ENCODE data around the gene RNFT2.
"Not testable (repeated sequence)": the region's sequence is repeated elsewhere in the genome, so short reads cannot be mapped to it uniquely, and the experiment has no call there.

RNFT2 gene

GRCh38 chr12:116735951-116736599 lies 2.0 kb upstream of the RNFT2 start:
- no peak for DNase-seq (ENCODE audit: low read depth)
- H3K4me3 ChIP-seq (ENCODE audit: low read depth, low read length), result peak overlapping the region; percentile 71

- H3K4me3 ChIP-seq (ENCODE audit: low read depth, low read length), result peak overlapping the region; percentile 71
- DNase-seq (ENCODE audit: low read depth), result no peak
These were observed 947 bp upstream of the RNFT2 start for GRCh38 chr12:116736962-116737773.

- H3K4me3 ChIP-seq (ENCODE audit: low read depth, low read length), result no peak overlapping the region
These were observed 1.3 kb downstream of the RNFT2 start for GRCh38 chr12:116739381-116739887.

DNA sequence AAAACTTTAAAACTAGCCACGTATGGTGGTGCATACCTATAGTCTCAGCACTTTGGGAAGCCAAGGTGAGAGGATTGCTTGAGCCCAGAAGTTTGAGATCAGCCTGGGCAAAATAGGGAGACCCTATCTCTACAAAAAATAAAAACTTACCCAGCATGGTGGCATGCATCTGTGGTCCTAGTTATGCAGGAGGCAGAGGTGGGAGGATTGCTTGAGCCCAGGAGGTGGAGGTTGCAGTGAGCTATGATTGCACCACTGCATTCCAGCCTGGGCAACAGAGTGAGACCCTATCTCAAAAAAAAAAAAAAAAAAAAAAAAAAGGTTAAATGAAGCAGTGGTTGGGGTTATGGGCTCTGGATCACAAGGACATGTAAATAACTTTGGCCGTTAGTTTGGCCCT lies 4.7 kb downstream of the RNFT2 start:
- H3K4me3 ChIP-seq (ENCODE audit: low read depth, low read length); DNase-seq (ENCODE audit: low read depth): not testable (repeated sequence)

More at GRCh38 chr12:116739381-116739887, 1.3 kb downstream of the RNFT2 start:
- DNase-seq (ENCODE audit: low read depth), result no peak

DNA sequence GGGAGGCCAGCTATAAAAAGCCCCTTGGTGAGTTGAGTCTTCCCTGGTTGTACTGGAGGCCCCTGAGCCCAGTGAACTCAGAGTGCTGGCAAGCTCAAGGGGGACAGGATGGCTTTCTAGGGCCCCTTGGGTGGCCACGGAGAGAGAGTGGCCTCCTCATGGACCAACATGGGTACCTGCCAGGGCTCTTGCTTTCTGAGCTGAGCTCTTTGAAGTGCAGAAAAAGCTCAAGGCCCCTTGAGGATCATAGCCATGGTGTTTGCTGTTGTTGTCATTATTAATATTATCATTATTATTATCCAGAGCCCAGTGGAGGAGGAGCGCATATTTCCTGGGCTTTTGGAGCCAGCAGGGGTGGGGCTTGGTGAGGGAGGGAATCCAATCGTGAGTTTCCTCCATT lies 6.7 kb downstream of the RNFT2 start:
- H3K4me3 ChIP-seq (ENCODE audit: low read depth, low read length), result no peak overlapping the region
- DNase-seq (ENCODE audit: low read depth), result no peak

DNA sequence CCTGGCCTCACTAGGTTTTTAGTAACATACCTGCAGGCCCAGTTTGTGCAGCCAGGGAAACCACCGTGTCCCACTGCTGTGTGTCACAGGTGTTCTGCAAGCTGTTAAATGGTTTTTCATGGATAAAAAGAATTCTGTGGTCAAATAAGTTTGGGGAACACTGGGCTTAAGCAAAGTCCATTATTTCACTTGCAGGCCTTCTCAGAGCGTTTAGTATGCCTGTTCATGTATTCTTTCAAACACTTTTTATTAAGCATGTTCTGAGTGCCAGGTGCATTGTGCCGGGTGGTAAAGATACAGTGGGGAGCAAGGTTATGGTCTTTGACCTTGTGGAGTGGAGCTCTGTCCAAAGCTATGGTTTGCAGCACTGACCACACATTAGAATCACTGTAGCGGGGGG lies 7.4 kb downstream of the RNFT2 start:
- no peak overlapping the region for H3K4me3 ChIP-seq (ENCODE audit: low read depth, low read length)
- DNase-seq (ENCODE audit: low read depth), result no peak

DNA sequence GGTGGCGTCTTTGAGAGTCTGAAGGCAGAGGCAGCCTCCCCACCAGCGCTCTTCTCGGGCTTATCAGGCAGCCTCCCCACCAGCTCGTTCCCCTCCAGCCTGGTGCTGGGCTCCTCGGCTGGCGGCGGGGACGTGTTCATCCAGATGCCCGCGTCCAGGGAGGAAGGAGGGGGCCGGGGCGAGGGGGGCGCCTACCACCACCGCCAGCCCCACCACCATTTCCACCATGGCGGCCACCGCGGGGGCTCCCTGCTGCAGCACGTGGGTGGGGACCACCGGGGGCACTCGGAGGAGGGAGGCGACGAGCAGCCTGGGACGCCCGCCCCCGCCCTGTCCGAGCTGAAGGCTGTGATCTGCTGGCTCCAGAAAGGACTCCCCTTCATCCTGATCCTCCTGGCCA lies 11.8 kb downstream of the RNFT2 start:
- H3K4me3 ChIP-seq (ENCODE audit: low read depth, low read length), result no peak overlapping the region

GRCh38 chr12:116750298-116750697 lies 12.2 kb downstream of the RNFT2 start:
- no peak overlapping the region for H3K4me3 ChIP-seq (ENCODE audit: low read depth, low read length)
- DNase-seq (ENCODE audit: low read depth), result no peak

More for the DNA sequence above, 11.8 kb downstream of the RNFT2 start:
- DNase-seq (ENCODE audit: low read depth), result no peak

GRCh38 chr12:116754097-116754496 lies 16.0 kb downstream of the RNFT2 start:
- not testable (repeated sequence) for DNase-seq (ENCODE audit: low read depth); H3K4me3 ChIP-seq (ENCODE audit: low read depth, low read length)

GRCh38 chr12:116754783-116755182 lies 16.7 kb downstream of the RNFT2 start:
- DNase-seq (ENCODE audit: low read depth); H3K4me3 ChIP-seq (ENCODE audit: low read depth, low read length): not testable (repeated sequence)

- H3K4me3 ChIP-seq (ENCODE audit: low read depth, low read length), result no peak overlapping the region
These were observed 21.9 kb downstream of the RNFT2 start for GRCh38 chr12:116759783-116760621.

GRCh38 chr12:116760622-116761020 lies 22.5 kb downstream of the RNFT2 start:
- DNase-seq (ENCODE audit: low read depth), result no peak
- H3K4me3 ChIP-seq (ENCODE audit: low read depth, low read length), result no peak overlapping the region

More at GRCh38 chr12:116759783-116760621, 21.9 kb downstream of the RNFT2 start:
- no peak for DNase-seq (ENCODE audit: low read depth)

- no peak overlapping the region for H3K4me3 ChIP-seq (ENCODE audit: low read depth, low read length)
- no peak for DNase-seq (ENCODE audit: low read depth)
These were observed 23.4 kb downstream of the RNFT2 start for GRCh38 chr12:116761499-116761898.

GRCh38 chr12:116765271-116765670 lies 27.2 kb downstream of the RNFT2 start:
- no peak for DNase-seq (ENCODE audit: low read depth)

GRCh38 chr12:116766285-116766684 lies 28.2 kb downstream of the RNFT2 start:
- no peak overlapping the region for H3K4me3 ChIP-seq (ENCODE audit: low read depth, low read length)
- DNase-seq (ENCODE audit: low read depth), result no peak

More at GRCh38 chr12:116765271-116765670, 27.2 kb downstream of the RNFT2 start:
- H3K4me3 ChIP-seq (ENCODE audit: low read depth, low read length), result no peak overlapping the region

- no peak for DNase-seq (ENCODE audit: low read depth)
- no peak overlapping the region for H3K4me3 ChIP-seq (ENCODE audit: low read depth, low read length)
These were observed 28.6 kb downstream of the RNFT2 start for GRCh38 chr12:116766746-116767145.

GRCh38 chr12:116771651-116772050 lies 33.5 kb downstream of the RNFT2 start:
- no peak for DNase-seq (ENCODE audit: low read depth)
- H3K4me3 ChIP-seq (ENCODE audit: low read depth, low read length), result no peak overlapping the region

DNA sequence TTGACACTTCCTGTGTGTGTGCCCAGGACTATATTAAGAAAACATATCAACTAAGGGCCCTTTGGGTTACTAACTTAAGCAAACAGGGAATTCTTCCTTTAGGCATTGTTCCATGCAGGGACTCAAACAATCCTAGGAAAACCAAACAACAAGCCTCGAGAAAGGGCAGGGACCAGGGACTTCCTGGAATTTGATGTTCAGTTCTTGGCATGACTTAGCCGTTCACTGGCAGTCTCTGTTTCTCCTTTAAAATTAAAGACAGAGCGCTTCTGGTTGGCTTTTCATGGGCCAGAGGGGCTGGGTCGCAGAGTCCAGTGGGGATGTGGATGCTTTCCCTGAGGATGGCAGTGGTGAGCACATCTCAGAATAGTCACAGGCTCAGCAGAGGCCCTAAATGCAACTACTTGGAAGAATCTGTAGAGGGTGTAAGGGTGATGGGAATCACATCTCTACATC lies 35.2 kb downstream of the RNFT2 start:
- DNase-seq (ENCODE audit: low read depth), result no peak

DNA sequence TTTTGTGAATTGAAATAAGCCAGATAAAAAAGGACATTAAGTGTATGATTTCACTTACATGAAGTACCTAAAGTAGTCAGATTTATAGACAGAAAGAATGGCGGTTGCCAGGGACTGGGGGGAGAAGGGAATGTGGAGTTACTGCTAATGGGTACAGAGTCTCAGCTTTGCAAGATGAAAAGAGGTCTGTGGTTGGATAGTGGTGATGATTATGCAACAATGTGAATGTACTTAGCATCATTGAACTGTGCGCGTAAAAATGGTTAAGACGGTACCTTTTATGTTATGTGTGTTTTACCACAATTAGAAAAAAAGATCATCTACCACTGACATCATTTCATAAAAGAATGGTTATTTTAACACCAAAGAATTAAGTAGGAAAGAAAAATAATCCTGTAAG lies 35.9 kb downstream of the RNFT2 start:
- DNase-seq (ENCODE audit: low read depth), result no peak
- H3K4me3 ChIP-seq (ENCODE audit: low read depth, low read length), result no peak overlapping the region

More for the DNA sequence above, 35.2 kb downstream of the RNFT2 start:
- H3K4me3 ChIP-seq (ENCODE audit: low read depth, low read length), result no peak overlapping the region

GRCh38 chr12:116777245-116777644 lies 39.1 kb downstream of the RNFT2 start:
- DNase-seq (ENCODE audit: low read depth), result no peak
- no peak overlapping the region for H3K4me3 ChIP-seq (ENCODE audit: low read depth, low read length)

All from skeletal muscle cell (primary cell).